Neuronal stem cell (in vitro differentiated cells): ENCODE measurements around the gene SHC2. TPM values are rescaled to one million over a fixed set of nuclear protein-coding genes. Genes with fewer than 3 reads are reported as not detected.

Source experiments
- small RNA-seq: library from polyadenylated mRNA; stranded (forward); fragments of <200 nt; extraction: miRNeasy Mini kit (QIAGEN cat#:217004); gene quantifications from one replicate; pipeline ENCODE3, GENCODE V24; 2013; ENCODE audit not compliant: insufficient read depth

SHC2 gene

Small RNAs within 50 kb of the gene (small RNA-seq; reads per million reads assigned to genes)
- not detected for gene RNA5SP462
